ENCODE results near the gene CDH4. TPM values are rescaled to one million over a fixed set of nuclear protein-coding genes. Genes with fewer than 3 reads are reported as not detected.

CDH4 gene
- total RNA-seq, 3 donors from 2014 or later (not counting 1 experiment from before 2014, with no cell fraction given): 0.18 TPM; not detected in 2

GRCh38 chr20:61369731-61370520 lies 117.9 kb downstream of the CDH4 start:
- TF ChIP-seq CTCF (IDR thresholded peaks at IDR 0.05): no peak
- H3K4me3 Mint-ChIP-seq: no peak overlapping the region
- Histone ChIP-seq H3K27me3 (ENCODE audit: control insufficient read depth, insufficient read depth, low read length) (no peaks in the 10 kb centered on the region), H3K9me3 (ENCODE audit: control insufficient read depth, insufficient read depth, low read length) (peaks cover 33% of the 10 kb centered on the region), H3K4me1 (ENCODE audit: control insufficient read depth, insufficient read depth, low read length) (no peaks in the 10 kb centered on the region), H3K4me3 (ENCODE audit: low read length) (no peak overlapping the region), H3K27ac (ENCODE audit: low read length) (no peak overlapping the region), H3K36me3 (ENCODE audit: control insufficient read depth, insufficient read depth, low read length) (no peaks in the 10 kb centered on the region)
- H3K27me3 Mint-ChIP-seq (ENCODE audit: low read depth in 2 of 2): no peaks in the 10 kb centered on the region
- no peak overlapping the region for H3K27ac Mint-ChIP-seq
- H3K9me3 Mint-ChIP-seq: no peaks in the 10 kb centered on the region
- intact Hi-C loops (cut with micrococcal nuclease): no loop called here
- ATAC-seq (no peak), DNase-seq (no peak)
- H3K36me3 Mint-ChIP-seq: no peaks in the 10 kb centered on the region
- WGBS (ENCODE audit: insufficient coverage): 81% methylated on average over 13 of the region's 13 CpGs
- no peaks in the 10 kb centered on the region for H3K4me1 Mint-ChIP-seq

- peaks cover 27% of the 10 kb centered on the region for H3K9me3 ChIP-seq (ENCODE audit: control insufficient read depth, insufficient read depth, low read length)
- ATAC-seq: no peak
- H3K27ac Mint-ChIP-seq: no peak overlapping the region
- H3K9me3 Mint-ChIP-seq: no peaks in the 10 kb centered on the region
- TF ChIP-seq CTCF (IDR thresholded peaks at IDR 0.05): no peak
- no peaks in the 10 kb centered on the region for H3K4me1 ChIP-seq (ENCODE audit: control insufficient read depth, insufficient read depth, low read length)
- H3K27ac ChIP-seq (ENCODE audit: low read length): no peak overlapping the region
- intact Hi-C loops (cut with micrococcal nuclease): no loop called here
- no peak for DNase-seq
- H3K27me3 ChIP-seq (ENCODE audit: control insufficient read depth, insufficient read depth, low read length): no peaks in the 10 kb centered on the region
- H3K36me3 Mint-ChIP-seq: no peaks in the 10 kb centered on the region
- no peak overlapping the region for H3K4me3 ChIP-seq (ENCODE audit: low read length)
- H3K36me3 ChIP-seq (ENCODE audit: control insufficient read depth, insufficient read depth, low read length): no peaks in the 10 kb centered on the region
- WGBS (ENCODE audit: insufficient coverage): 76% methylated on average over 20 of the region's 20 CpGs
- H3K27me3 Mint-ChIP-seq (ENCODE audit: low read depth in 2 of 2): no peaks in the 10 kb centered on the region
- no peaks in the 10 kb centered on the region for H3K4me1 Mint-ChIP-seq
- H3K4me3 Mint-ChIP-seq: no peak overlapping the region
These were observed 118.8 kb downstream of the CDH4 start for GRCh38 chr20:61370841-61371303.

- H3K27ac Mint-ChIP-seq: no peak overlapping the region
- Histone ChIP-seq H3K27me3 (ENCODE audit: control insufficient read depth, insufficient read depth, low read length) (no peaks in the 10 kb centered on the region), H3K4me1 (ENCODE audit: control insufficient read depth, insufficient read depth, low read length) (no peaks in the 10 kb centered on the region), H3K4me3 (ENCODE audit: low read length) (no peak overlapping the region), H3K36me3 (ENCODE audit: control insufficient read depth, insufficient read depth, low read length) (no peaks in the 10 kb centered on the region), H3K9me3 (ENCODE audit: control insufficient read depth, insufficient read depth, low read length) (peaks cover 35% of the 10 kb centered on the region), H3K27ac (ENCODE audit: low read length) (no peak overlapping the region)
- no peak for DNase-seq
- TF ChIP-seq CTCF (IDR thresholded peaks at IDR 0.05): no peak
- no peak for ATAC-seq
- no peaks in the 10 kb centered on the region for H3K9me3 Mint-ChIP-seq
- no peaks in the 10 kb centered on the region for H3K27me3 Mint-ChIP-seq (ENCODE audit: low read depth in 2 of 2)
- intact Hi-C loops (cut with micrococcal nuclease): no loop called here
- H3K4me1 Mint-ChIP-seq: no peaks in the 10 kb centered on the region
- WGBS (ENCODE audit: insufficient coverage): 78% methylated on average over 22 of the region's 22 CpGs
- H3K36me3 Mint-ChIP-seq: no peaks in the 10 kb centered on the region
- no peak overlapping the region for H3K4me3 Mint-ChIP-seq
These were observed 119.6 kb downstream of the CDH4 start for GRCh38 chr20:61371501-61372136.
